HG03060 (cell line): Measurements from ENCODE around the gene RPS6KA1.

Source experiments
- ATAC-seq: cut with Tn5 transposase; IDR thresholded peaks from one replicate; pipeline ENCODE4 v1.9.1; 2021; ENCODE audit warnings: low read depth, moderate number of reproducible peaks; ENCODE audit not compliant: unreplicated experiment

The RPS6KA1 gene

GRCh38 chr1:26552720-26553119 is 23.2 kb downstream of the RPS6KA1 start:
- no peak for ATAC-seq

- ATAC-seq, result no peak
These were observed 24.6 kb downstream of the RPS6KA1 start for GRCh38 chr1:26553942-26554682.

- no peak for ATAC-seq
These were observed 25.2 kb downstream of the RPS6KA1 start for GRCh38 chr1:26554781-26555180.

GRCh38 chr1:26555550-26555981 is 26.0 kb downstream of the RPS6KA1 start:
- ATAC-seq, result no peak

- no peak for ATAC-seq
These were observed 26.6 kb downstream of the RPS6KA1 start for GRCh38 chr1:26556111-26556510.

- no peak for ATAC-seq
These were observed 27.4 kb downstream of the RPS6KA1 start for GRCh38 chr1:26557008-26557407.

- no peak for ATAC-seq
These were observed 29.1 kb downstream of the RPS6KA1 start for GRCh38 chr1:26558685-26559048.

GRCh38 chr1:26560403-26560780 is 30.8 kb downstream of the RPS6KA1 start:
- no peak for ATAC-seq

GRCh38 chr1:26570287-26570686 is 40.7 kb downstream of the RPS6KA1 start:
- ATAC-seq, result no peak

- no peak for ATAC-seq
These were observed 41.8 kb downstream of the RPS6KA1 start for GRCh38 chr1:26571381-26571780.

GRCh38 chr1:26574018-26574417 is 44.5 kb downstream of the RPS6KA1 start:
- no peak for ATAC-seq

- no peak for ATAC-seq
These were observed 45.2 kb downstream of the RPS6KA1 start for GRCh38 chr1:26574719-26575251.

GRCh38 chr1:26575348-26575747 is 45.8 kb downstream of the RPS6KA1 start:
- no peak for ATAC-seq

- no peak for ATAC-seq
These were observed 48.6 kb downstream of the RPS6KA1 start for GRCh38 chr1:26578167-26578566.

- no peak for ATAC-seq
These were observed 50.1 kb downstream of the RPS6KA1 start for GRCh38 chr1:26579681-26580111.

GRCh38 chr1:26580116-26580515 is 50.6 kb downstream of the RPS6KA1 start:
- ATAC-seq, result no peak

- ATAC-seq, result no peak
These were observed 51.7 kb downstream of the RPS6KA1 start for GRCh38 chr1:26581287-26581651.

GRCh38 chr1:26582053-26582835 is 52.7 kb downstream of the RPS6KA1 start:
- no peak for ATAC-seq

- ATAC-seq, result no peak
These were observed 53.4 kb downstream of the RPS6KA1 start for GRCh38 chr1:26582836-26583460.

GRCh38 chr1:26583646-26584485 is 54.3 kb downstream of the RPS6KA1 start:
- no peak for ATAC-seq
